T47D (cell line): ENCODE results near the gene GSTM5.

Source experiments
- DNase-seq, 2 experiments: peaks; one replicate each; pipeline versions ENCODE4 v3.0.0 to v3.0.0-alpha.2; 2011 to 2012; ENCODE audit warnings: low read depth in 1 of 2, low spot score in 1 of 2
- JUND ChIP-seq: IDR thresholded peaks from 2 replicates; pipeline ENCODE4 v1.6.1; 2012; ENCODE audit warnings: low read depth
- in situ Hi-C: cut with HindIII; loops from 2 replicates; pipeline ENCODE4 v1.10.0; 2016; ENCODE audit warnings: low sequenced_read_pairs, low pct_unique_long_range_greater_than_20kb

The GSTM5 gene

GRCh38 chr1:109714661-109715372 lies 2.8 kb downstream of the GSTM5 start:
- TF ChIP-seq JUND: no peak
- DNase-seq: no peak
- in situ Hi-C loops: no loop called here

- TF ChIP-seq JUND: no peak
Measured at GRCh38 chr1:109716121-109716520, 4.1 kb downstream of the GSTM5 start.

GRCh38 chr1:109716570-109717090 lies 4.6 kb downstream of the GSTM5 start:
- no peak for TF ChIP-seq JUND
- no peak for DNase-seq
- in situ Hi-C loops: no loop called here

More at GRCh38 chr1:109716121-109716520, 4.1 kb downstream of the GSTM5 start:
- in situ Hi-C loops: no loop called here
- no peak for DNase-seq

GRCh38 chr1:109717729-109718128 lies 5.7 kb downstream of the GSTM5 start:
- no peak for TF ChIP-seq JUND
- in situ Hi-C loops: no loop called here

GRCh38 chr1:109718495-109718894 lies 6.4 kb downstream of the GSTM5 start:
- peak in 1 of 2 experiments; percentile 82 for DNase-seq
- in situ Hi-C loops: no loop called here
- no peak for TF ChIP-seq JUND

More at GRCh38 chr1:109717729-109718128, 5.7 kb downstream of the GSTM5 start:
- DNase-seq: peak in 1 of 2 experiments; percentile 64

GRCh38 chr1:109719337-109719837 lies 7.3 kb downstream of the GSTM5 start:
- DNase-seq: no peak
- no peak for TF ChIP-seq JUND
- in situ Hi-C loops: no loop called here

- TF ChIP-seq JUND: no peak
- no peak for DNase-seq
- in situ Hi-C loops: no loop called here
Measured at GRCh38 chr1:109721042-109721441, 9.0 kb downstream of the GSTM5 start.

GRCh38 chr1:109721971-109722370 lies 9.9 kb downstream of the GSTM5 start:
- no peak for DNase-seq
- no peak for TF ChIP-seq JUND
- in situ Hi-C loops: no loop called here

GRCh38 chr1:109722908-109723691 lies 11.0 kb downstream of the GSTM5 start:
- TF ChIP-seq JUND: no peak
- peak in 1 of 2 experiments; percentile 31 for DNase-seq
- in situ Hi-C loops: no loop called here

- no peak for DNase-seq
- no peak for TF ChIP-seq JUND
- in situ Hi-C loops: no loop called here
Measured at GRCh38 chr1:109724933-109725332, 12.9 kb downstream of the GSTM5 start.

- peak in 1 of 2 experiments; percentile 89 for DNase-seq
- in situ Hi-C loops: no loop called here
- peak; percentile 63; the same call in 1 of the 2 replicates for TF ChIP-seq JUND
Measured at GRCh38 chr1:109725510-109725909, 13.5 kb downstream of the GSTM5 start.

- no peak for TF ChIP-seq JUND
- in situ Hi-C loops: no loop called here
- peak in 1 of 2 experiments; percentile 68 for DNase-seq
Measured at GRCh38 chr1:109726007-109726406, 14.0 kb downstream of the GSTM5 start.

GRCh38 chr1:109726728-109727373 lies 14.8 kb downstream of the GSTM5 start:
- DNase-seq: peak in 1 of 2 experiments; percentile 35
- in situ Hi-C loops: no loop called here
- TF ChIP-seq JUND: no peak
